Right kidney (tissue), 9 donors: ENCODE measurements around the gene TMEM176A.
"Not testable (repeated sequence)": the region's sequence is repeated elsewhere in the genome, so short reads cannot be mapped to it uniquely, and the experiment has no call there.

Experiments used
- DNase-seq: peaks from one replicate; pipeline ENCODE4 v3.0.0-alpha.2; 2016
- long read RNA-seq, 8 donors: transcript quantifications; one replicate each; lab custom pipeline, GENCODE V29; 2026

TMEM176A gene
- long read RNA-seq, donor 1, transcript TMEM176A-201 (7 exons, 1,261 nt): minor isoform, 21 of 134 reads
- long read RNA-seq, donor 1, transcript TMEM176A-210 (7 exons, 1,530 nt): major isoform, 27 of 134 reads
- long read RNA-seq, donor 1, partial matches to known transcripts: 77 of 134 reads
- long read RNA-seq, donor 1, other reads (novel, unspliced or antisense): 5 of 134 reads
- long read RNA-seq, donor 2, transcript TMEM176A-201 (7 exons, 1,261 nt): major isoform, 13 of 55 reads
- long read RNA-seq, donor 2, partial matches to known transcripts: 35 of 55 reads
- long read RNA-seq, donor 2, other reads (novel, unspliced or antisense): 0 of 55 reads
- long read RNA-seq, donor 3, transcript TMEM176A-201 (7 exons, 1,261 nt): major isoform, 8 of 28 reads
- long read RNA-seq, donor 3, transcript TMEM176A-210 (7 exons, 1,530 nt): minor isoform, 6 of 28 reads
- long read RNA-seq, donor 3, partial matches to known transcripts: 14 of 28 reads
- long read RNA-seq, donor 3, other reads (novel, unspliced or antisense): 0 of 28 reads
- long read RNA-seq, donor 4, transcript TMEM176A-210 (7 exons, 1,530 nt): minor isoform, 6 of 73 reads
- long read RNA-seq, donor 4, transcript TMEM176A-201 (7 exons, 1,261 nt): major isoform, 15 of 73 reads
- long read RNA-seq, donor 4, partial matches to known transcripts: 51 of 73 reads
- long read RNA-seq, donor 4, other reads (novel, unspliced or antisense): 0 of 73 reads
- long read RNA-seq, donor 5, transcript TMEM176A-201 (7 exons, 1,261 nt): major isoform, 21 of 75 reads
- long read RNA-seq, donor 5, transcript TMEM176A-210 (7 exons, 1,530 nt): minor isoform, 5 of 75 reads
- long read RNA-seq, donor 5, partial matches to known transcripts: 49 of 75 reads
- long read RNA-seq, donor 5, other reads (novel, unspliced or antisense): 0 of 75 reads
- long read RNA-seq, donor 6, transcript TMEM176A-210 (7 exons, 1,530 nt): minor isoform, 11 of 81 reads
- long read RNA-seq, donor 6, transcript TMEM176A-201 (7 exons, 1,261 nt): major isoform, 22 of 81 reads
- long read RNA-seq, donor 6, partial matches to known transcripts: 46 of 81 reads
- long read RNA-seq, donor 6, other reads (novel, unspliced or antisense): 0 of 81 reads
- long read RNA-seq, donor 7, transcript TMEM176A-210 (7 exons, 1,530 nt): major isoform, 23 of 126 reads
- long read RNA-seq, donor 7, transcript TMEM176A-201 (7 exons, 1,261 nt): major isoform, 23 of 126 reads
- long read RNA-seq, donor 7, partial matches to known transcripts: 78 of 126 reads
- long read RNA-seq, donor 7, other reads (novel, unspliced or antisense): 0 of 126 reads
- long read RNA-seq, donor 8, transcript TMEM176A-210 (7 exons, 1,530 nt): minor isoform, 24 of 158 reads
- long read RNA-seq, donor 8, transcript TMEM176A-201 (7 exons, 1,261 nt): major isoform, 29 of 158 reads
- long read RNA-seq, donor 8, partial matches to known transcripts: 102 of 158 reads
- long read RNA-seq, donor 8, other reads (novel, unspliced or antisense): 0 of 158 reads

- DNase-seq: peak; percentile 49
Observed at GRCh38 chr7:150800581-150801241, at the start of gene TMEM176A. Gene TMEM176A (plus strand): TSS chr7:150800769. CDS start chr7:150801551, 782 bp downstream.

GRCh38 chr7:150751702-150752101 is 48.9 kb upstream of the TMEM176A start:
- no peak for DNase-seq

- no peak for DNase-seq
Observed at GRCh38 chr7:150753239-150753638, 47.3 kb upstream of the TMEM176A start.

GRCh38 chr7:150753826-150754603 is 46.6 kb upstream of the TMEM176A start:
- DNase-seq: no peak

- no peak for DNase-seq
Observed at GRCh38 chr7:150754951-150755350, 45.6 kb upstream of the TMEM176A start.

GRCh38 chr7:150755473-150756099 is 45.0 kb upstream of the TMEM176A start:
- no peak for DNase-seq

- DNase-seq: no peak
Observed at GRCh38 chr7:150756166-150756565, 44.4 kb upstream of the TMEM176A start.

GRCh38 chr7:150756858-150757257 is 43.7 kb upstream of the TMEM176A start:
- DNase-seq: no peak

- no peak for DNase-seq
Observed at GRCh38 chr7:150759479-150759878, 41.1 kb upstream of the TMEM176A start.

GRCh38 chr7:150766334-150766709 is 34.2 kb upstream of the TMEM176A start:
- no peak for DNase-seq

GRCh38 chr7:150769768-150770167 is 30.8 kb upstream of the TMEM176A start:
- no peak for DNase-seq

- not testable (repeated sequence) for DNase-seq
Observed at GRCh38 chr7:150774131-150774530, 26.4 kb upstream of the TMEM176A start.

GRCh38 chr7:150778014-150778737 is 22.4 kb upstream of the TMEM176A start:
- DNase-seq: no peak

GRCh38 chr7:150778738-150779301 is 21.7 kb upstream of the TMEM176A start:
- peak; percentile 33 for DNase-seq

GRCh38 chr7:150780292-150780691 is 20.3 kb upstream of the TMEM176A start:
- no peak for DNase-seq

GRCh38 chr7:150781103-150781502 is 19.5 kb upstream of the TMEM176A start:
- no peak for DNase-seq

- DNase-seq: no peak
Observed at GRCh38 chr7:150781961-150782360, 18.6 kb upstream of the TMEM176A start.

- peak; percentile 19 for DNase-seq
Observed at GRCh38 chr7:150784120-150784736, 16.3 kb upstream of the TMEM176A start.
